ENCODE results near the gene TUBGCP2. TPM values are rescaled to one million over a fixed set of nuclear protein-coding genes. Genes with fewer than 3 reads are reported as not detected.

TUBGCP2 gene
- total RNA-seq, 1 donor, result 60.8 TPM

DNA sequence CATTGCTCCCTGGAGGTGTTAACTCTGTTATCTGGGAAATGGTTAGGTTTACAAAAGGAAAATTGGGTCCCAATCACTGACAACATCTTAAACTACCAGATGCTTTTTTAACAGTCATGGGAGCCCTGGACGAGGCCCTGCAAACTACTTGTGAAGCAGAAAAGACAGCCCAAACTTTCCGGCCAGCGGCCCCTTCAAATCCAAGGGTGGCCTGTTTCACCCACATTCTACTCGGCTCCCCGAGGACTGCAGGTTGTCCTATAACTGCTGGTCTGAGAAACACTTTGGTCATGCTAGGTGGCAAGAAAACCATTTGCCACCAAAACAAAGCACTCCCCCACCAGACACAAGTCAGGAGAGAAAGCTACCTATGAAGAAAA, 2.6 kb downstream of the TUBGCP2 start:
- Histone ChIP-seq H3K27me3 (ENCODE audit: insufficient read depth, low read length) (no peaks in the 10 kb centered on the region), H3K4me3 (ENCODE audit: insufficient read depth, low read length) (no peak overlapping the region), H2AFZ (ENCODE audit: low read length) (no peak overlapping the region), H3K36me3 (ENCODE audit: insufficient read depth, low read length) (peaks cover 9% of the 10 kb centered on the region), H3K79me2 (ENCODE audit: insufficient read depth, low read length) (peaks cover 64% of the 10 kb centered on the region), H3K4me1 (ENCODE audit: insufficient read depth, low read length) (peaks cover 9% of the 10 kb centered on the region), H4K20me1 (ENCODE audit: insufficient read depth, low read length) (peaks cover 52% of the 10 kb centered on the region), H3K4me2 (ENCODE audit: insufficient read depth, low read length) (no peak overlapping the region), H3K27ac (ENCODE audit: low read depth, low read length) (no peak overlapping the region), H3K9me3 (ENCODE audit: low read depth, low read length) (no peaks in the 10 kb centered on the region)
- TF ChIP-seq, protein P1, sequence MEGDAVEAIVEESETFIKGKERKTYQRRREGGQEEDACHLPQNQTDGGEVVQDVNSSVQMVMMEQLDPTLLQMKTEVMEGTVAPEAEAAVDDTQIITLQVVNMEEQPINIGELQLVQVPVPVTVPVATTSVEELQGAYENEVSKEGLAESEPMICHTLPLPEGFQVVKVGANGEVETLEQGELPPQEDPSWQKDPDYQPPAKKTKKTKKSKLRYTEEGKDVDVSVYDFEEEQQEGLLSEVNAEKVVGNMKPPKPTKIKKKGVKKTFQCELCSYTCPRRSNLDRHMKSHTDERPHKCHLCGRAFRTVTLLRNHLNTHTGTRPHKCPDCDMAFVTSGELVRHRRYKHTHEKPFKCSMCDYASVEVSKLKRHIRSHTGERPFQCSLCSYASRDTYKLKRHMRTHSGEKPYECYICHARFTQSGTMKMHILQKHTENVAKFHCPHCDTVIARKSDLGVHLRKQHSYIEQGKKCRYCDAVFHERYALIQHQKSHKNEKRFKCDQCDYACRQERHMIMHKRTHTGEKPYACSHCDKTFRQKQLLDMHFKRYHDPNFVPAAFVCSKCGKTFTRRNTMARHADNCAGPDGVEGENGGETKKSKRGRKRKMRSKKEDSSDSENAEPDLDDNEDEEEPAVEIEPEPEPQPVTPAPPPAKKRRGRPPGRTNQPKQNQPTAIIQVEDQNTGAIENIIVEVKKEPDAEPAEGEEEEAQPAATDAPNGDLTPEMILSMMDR (IDR thresholded peaks at IDR 0.05; ENCODE audit: extremely low read depth, low read depth, low read length), result no peak
- DNase-seq (ENCODE audit: insufficient read length, low spot score, missing footprints), result no peak

DNA sequence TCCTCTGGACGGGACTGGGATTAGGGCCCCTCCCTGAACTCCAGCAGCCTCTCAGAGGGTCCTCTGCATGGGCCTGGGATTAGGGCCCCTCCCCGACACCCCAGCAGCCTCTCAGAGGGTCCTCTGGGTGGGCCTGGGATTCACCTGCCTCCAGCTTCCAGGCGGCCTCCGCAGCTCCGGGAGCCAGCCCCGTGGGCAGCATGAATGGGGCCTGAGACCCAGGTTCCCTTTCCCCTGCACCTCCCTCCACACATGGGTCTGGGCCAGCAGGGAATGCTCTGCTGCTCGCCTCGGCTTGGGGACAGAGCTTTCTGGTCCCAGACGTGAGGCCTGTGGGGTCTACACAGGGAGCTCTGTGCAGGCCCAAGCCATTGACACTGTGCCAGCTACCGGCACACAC, 5.5 kb downstream of the TUBGCP2 start:
- no peak overlapping the region for H3K4me3 ChIP-seq (ENCODE audit: insufficient read depth, low read length)
- peaks cover 50% of the 10 kb centered on the region for H4K20me1 ChIP-seq (ENCODE audit: insufficient read depth, low read length)
- H3K4me2 ChIP-seq (ENCODE audit: insufficient read depth, low read length), result no peak overlapping the region
- peaks cover 60% of the 10 kb centered on the region for H3K79me2 ChIP-seq (ENCODE audit: insufficient read depth, low read length)
- peaks cover 9% of the 10 kb centered on the region for H3K4me1 ChIP-seq (ENCODE audit: insufficient read depth, low read length)
- no peak overlapping the region for H2AFZ ChIP-seq (ENCODE audit: low read length)
- H3K27ac ChIP-seq (ENCODE audit: low read depth, low read length), result no peak overlapping the region
- no peaks in the 10 kb centered on the region for H3K27me3 ChIP-seq (ENCODE audit: insufficient read depth, low read length)
- H3K9me3 ChIP-seq (ENCODE audit: low read depth, low read length), result no peaks in the 10 kb centered on the region
- TF ChIP-seq, protein P1 (IDR thresholded peaks at IDR 0.05; ENCODE audit: extremely low read depth, low read depth, low read length), result no peak
- DNase-seq (ENCODE audit: insufficient read length, low spot score, missing footprints), result no peak
- H3K36me3 ChIP-seq (ENCODE audit: insufficient read depth, low read length), result peaks cover 30% of the 10 kb centered on the region

DNA sequence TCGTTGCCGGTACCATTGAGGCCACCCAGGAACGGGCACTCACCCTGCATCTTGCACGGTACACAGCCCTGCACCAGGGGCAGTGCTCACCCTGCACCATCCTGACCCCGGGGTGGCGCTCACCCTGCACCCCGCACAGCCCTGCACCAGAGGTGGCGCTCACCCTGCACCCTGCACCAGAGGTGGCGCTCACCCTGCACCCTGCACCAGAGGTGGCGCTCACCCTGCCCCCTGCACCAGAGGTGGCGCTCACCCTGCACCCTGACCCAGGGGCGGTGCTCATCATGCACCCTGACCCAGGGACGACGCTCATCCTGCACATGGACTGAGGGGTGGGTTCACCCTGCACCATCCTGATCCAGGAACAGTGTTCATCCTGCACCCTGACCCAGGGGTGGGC, 6.4 kb downstream of the TUBGCP2 start:
- Histone ChIP-seq H2AFZ (ENCODE audit: low read length) (no peak overlapping the region), H3K27me3 (ENCODE audit: insufficient read depth, low read length) (no peaks in the 10 kb centered on the region), H3K36me3 (ENCODE audit: insufficient read depth, low read length) (peaks cover 40% of the 10 kb centered on the region), H3K4me2 (ENCODE audit: insufficient read depth, low read length) (no peak overlapping the region), H3K9me3 (ENCODE audit: low read depth, low read length) (no peaks in the 10 kb centered on the region), H3K79me2 (ENCODE audit: insufficient read depth, low read length) (peaks cover 50% of the 10 kb centered on the region), H3K27ac (ENCODE audit: low read depth, low read length) (no peak overlapping the region), H3K4me1 (ENCODE audit: insufficient read depth, low read length) (peaks cover under 1% of the 10 kb centered on the region), H4K20me1 (ENCODE audit: insufficient read depth, low read length) (peaks cover 41% of the 10 kb centered on the region), H3K4me3 (ENCODE audit: insufficient read depth, low read length) (no peak overlapping the region)
- TF ChIP-seq, protein P1 (IDR thresholded peaks at IDR 0.05; ENCODE audit: extremely low read depth, low read depth, low read length), result no peak
- DNase-seq (ENCODE audit: insufficient read length, low spot score, missing footprints), result no peak

DNA sequence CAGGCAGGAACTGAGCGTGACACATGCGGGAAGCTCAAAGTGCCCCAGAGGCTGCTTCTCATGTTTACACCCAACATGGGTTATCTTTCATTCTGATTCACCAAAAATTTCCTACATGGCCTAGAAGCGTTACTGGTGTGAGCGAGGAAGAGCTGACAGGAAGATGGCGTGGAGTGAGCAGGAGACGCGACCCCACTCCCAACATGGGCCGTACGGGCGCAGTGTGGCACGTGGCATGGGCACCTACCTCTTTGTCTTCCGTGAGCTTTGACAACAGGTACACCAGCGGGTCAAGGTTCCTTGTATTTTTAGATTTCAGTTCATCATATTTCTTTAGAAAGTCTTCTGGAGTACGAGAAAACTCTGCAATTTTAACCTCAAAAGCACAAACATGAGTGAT, 8.9 kb downstream of the TUBGCP2 start:
- no peak for DNase-seq (ENCODE audit: insufficient read length, low spot score, missing footprints)
- H3K4me2 ChIP-seq (ENCODE audit: insufficient read depth, low read length), result no peak overlapping the region
- peaks cover 56% of the 10 kb centered on the region for H3K36me3 ChIP-seq (ENCODE audit: insufficient read depth, low read length)

More for the DNA sequence above, 8.9 kb downstream of the TUBGCP2 start:
- Histone ChIP-seq H3K27ac (ENCODE audit: low read depth, low read length) (no peak overlapping the region), H3K79me2 (ENCODE audit: insufficient read depth, low read length) (peaks cover 28% of the 10 kb centered on the region), H3K4me3 (ENCODE audit: insufficient read depth, low read length) (no peak overlapping the region), H2AFZ (ENCODE audit: low read length) (no peak overlapping the region), H3K27me3 (ENCODE audit: insufficient read depth, low read length) (no peaks in the 10 kb centered on the region), H3K4me1 (ENCODE audit: insufficient read depth, low read length) (no peaks in the 10 kb centered on the region), H3K9me3 (ENCODE audit: low read depth, low read length) (no peaks in the 10 kb centered on the region), H4K20me1 (ENCODE audit: insufficient read depth, low read length) (peaks cover 29% of the 10 kb centered on the region)
- TF ChIP-seq, protein P1 (IDR thresholded peaks at IDR 0.05; ENCODE audit: extremely low read depth, low read depth, low read length), result no peak
